NCI-H82 treated with DMSO at 0.1 percent for 48 hours (cell line): ENCODE data around the gene GMDS.

Experiments used
- DNase-seq: peaks from one replicate; lab custom pipeline; 2025; ENCODE audit not compliant: unreplicated experiment; lab: John Stamatoyannopoulos, UW

The GMDS gene

GRCh38 chr6:2181567-2181966 lies 63.8 kb downstream of the GMDS start:
- DNase-seq: no peak

GRCh38 chr6:2179950-2180349 lies 65.5 kb downstream of the GMDS start:
- DNase-seq: no peak

GRCh38 chr6:2179241-2179640 lies 66.2 kb downstream of the GMDS start:
- no peak for DNase-seq

- no peak for DNase-seq
These were observed 67.3 kb downstream of the GMDS start for GRCh38 chr6:2178125-2178524.

- DNase-seq: no peak
These were observed 69.6 kb downstream of the GMDS start for GRCh38 chr6:2175825-2176224.

GRCh38 chr6:2173203-2173961 lies 72.0 kb downstream of the GMDS start:
- no peak for DNase-seq

- no peak for DNase-seq
These were observed 73.7 kb downstream of the GMDS start for GRCh38 chr6:2171728-2172127.

- DNase-seq: no peak
These were observed 76.9 kb downstream of the GMDS start for GRCh38 chr6:2168480-2168879.

GRCh38 chr6:2166717-2167116 lies 78.7 kb downstream of the GMDS start:
- DNase-seq: no peak

- DNase-seq: no peak
These were observed 80.1 kb downstream of the GMDS start for GRCh38 chr6:2165286-2165685.

- no peak for DNase-seq
These were observed 80.9 kb downstream of the GMDS start for GRCh38 chr6:2164481-2164880.

GRCh38 chr6:2162079-2162445 lies 83.3 kb downstream of the GMDS start:
- no peak for DNase-seq

GRCh38 chr6:2158596-2159271 lies 86.7 kb downstream of the GMDS start:
- DNase-seq: no peak

GRCh38 chr6:2157441-2158127 lies 87.8 kb downstream of the GMDS start:
- no peak for DNase-seq

GRCh38 chr6:2155206-2155605 lies 90.2 kb downstream of the GMDS start:
- DNase-seq: no peak

GRCh38 chr6:2149361-2150006 lies 95.9 kb downstream of the GMDS start:
- no peak for DNase-seq

GRCh38 chr6:2148748-2149147 lies 96.7 kb downstream of the GMDS start:
- DNase-seq: no peak

- DNase-seq: no peak
These were observed 97.5 kb downstream of the GMDS start for GRCh38 chr6:2147766-2148448.

- no peak for DNase-seq
These were observed 98.1 kb downstream of the GMDS start for GRCh38 chr6:2147261-2147660.

- DNase-seq: no peak
These were observed 101.2 kb downstream of the GMDS start for GRCh38 chr6:2144210-2144609.

GRCh38 chr6:2141644-2142290 lies 103.6 kb downstream of the GMDS start:
- no peak for DNase-seq
